ENCODE results near the gene PARVB. TPM values are rescaled to one million over a fixed set of nuclear protein-coding genes. Genes with fewer than 3 reads are reported as not detected.

Gene PARVB
- total and polyA plus RNA-seq, 10 of the 15 experiments (the other 5 are each of a cell fraction or from before 2014, with no cell fraction given): 5.2 to 264 (median 76.0) TPM

DNA sequence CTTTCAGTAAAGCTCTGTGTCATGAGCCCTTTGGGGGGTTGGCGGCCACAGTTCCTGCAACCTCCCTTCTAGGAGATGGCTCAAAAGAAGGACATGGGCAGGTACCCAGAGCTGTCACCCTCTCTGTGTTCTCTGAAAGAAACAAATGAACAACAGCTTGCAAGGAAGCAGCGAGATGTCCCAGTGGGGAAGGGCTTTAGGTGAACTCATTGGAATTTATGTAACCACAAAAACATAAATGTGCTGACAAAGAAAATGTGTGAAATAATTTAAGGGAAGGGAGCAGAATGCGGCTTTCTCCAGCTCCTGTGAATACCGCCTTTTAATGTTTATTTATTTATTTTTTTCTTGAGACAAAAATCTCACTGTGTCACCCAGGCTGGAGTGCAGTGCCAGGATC lies 159.9 kb downstream of the PARVB start (continued):
- TF ChIP-seq EED (IDR thresholded peaks at IDR 0.05; ENCODE audit: low read depth): no peak
- TF ChIP-seq IKZF2 (IDR thresholded peaks at IDR 0.05): no peak
- no peak for TF ChIP-seq FOXM1 (IDR thresholded peaks at IDR 0.05; ENCODE audit: low read depth, low read length)
- no peak for TF ChIP-seq CBX3 (IDR thresholded peaks at IDR 0.05; ENCODE audit: borderline replicate concordance, low read depth)
- no peak for TF ChIP-seq KLF5 (IDR thresholded peaks at IDR 0.05; ENCODE audit: partially characterized antibody)
- no peak for TF ChIP-seq GATAD2B (conservative IDR thresholded peaks at IDR 0.05; ENCODE audit: low read depth)
- no peak for TF ChIP-seq MYB (IDR thresholded peaks at IDR 0.05; ENCODE audit: borderline replicate concordance, low read depth, low read length)
- no peak for TF ChIP-seq MEF2B (IDR thresholded peaks at IDR 0.05; ENCODE audit: partially characterized antibody, poor library complexity, severe bottlenecking)
- no peak for TF ChIP-seq ZNF622 (IDR thresholded peaks at IDR 0.05)
- TF ChIP-seq EGR1 (IDR thresholded peaks at IDR 0.05; ENCODE audit: borderline replicate concordance in 1 of 2, low read depth in 2 of 2, low read length in 2 of 2): no peak
- no peak for TF ChIP-seq CBX5 (IDR thresholded peaks at IDR 0.05; ENCODE audit: low read depth)
- no peak for TF ChIP-seq CBFB (IDR thresholded peaks at IDR 0.05; ENCODE audit: low read depth)
- no peak for TF ChIP-seq SKIL (IDR thresholded peaks at IDR 0.05; ENCODE audit: low read depth, poor library complexity, severe bottlenecking)

Measured in GM12878 (cell line).